A549 treated with GW870086 at 1 μM for 4 hours (cell line): Measurements from ENCODE around the gene ANKK1. TPM values are rescaled to one million over a fixed set of nuclear protein-coding genes. Genes with fewer than 3 reads are reported as not detected.

Experiments used
- total RNA-seq: library from RNA; stranded (reverse); fragments of 200-300 nt; extraction: Qiagen RNA extraction; gene quantifications from 5 replicates; pipeline ENCODE4 v1.2.3, GENCODE V29; 2022; ENCODE audit warnings: low read depth

ANKK1 gene
- not detected in 5 replicates for total RNA-seq

GRCh38 chr11:113387605-113388211 is at the start of gene ANKK1:
Gene ANKK1, plus strand, starts transcription at chr11:113387779. Its CDS starts 106 bp downstream, at chr11:113387885.

Other genes with a start within 250 kb of the ANKK1 start
- gene TTC12, start 73.2 kb upstream of the ANKK1 start, total RNA-seq = 4.6 to 9.1 TPM (median 6.3 TPM) in 5 replicates
- gene DRD2, start 87.6 kb downstream of the ANKK1 start, total RNA-seq = not detected in 5 replicates